Lung (tissue), 12 donors: ENCODE results near the gene HSBP1L1. TPM values are rescaled to one million over a fixed set of nuclear protein-coding genes. Genes with fewer than 3 reads are reported as not detected.

ENCODE experiments used
- ATAC-seq: fragments of 200-7000 bp; cut with Tn5 transposase; one replicate; pipeline ENCODE4 v1.9.1; 2020; ENCODE audit warnings: moderate number of reproducible peaks; ENCODE audit not compliant: insufficient read depth, low FRiP score
- DNase-seq, 3 donors: peaks; one replicate each; pipeline ENCODE4 v3.0.0-alpha.2; 2013 to 2017
- H3K27ac ChIP-seq, 2 donors: one replicate each; pipeline ENCODE4 v1.5.1; 2013; ENCODE audit warnings: mild to moderate bottlenecking in 2 of 2, moderate library complexity in 2 of 2, control low read depth in 1 of 2, inconsistent platforms in 1 of 2, low read depth in 1 of 2, low read length in 1 of 2
- H3K27me3 ChIP-seq, 3 donors: one replicate each; pipeline ENCODE4 v1.5.1; 2013; ENCODE audit warnings: low read length in 2 of 3; ENCODE audit not compliant: control insufficient read depth in 3 of 3, insufficient read depth in 3 of 3
- H3K36me3 ChIP-seq, 4 donors: one replicate each; pipeline ENCODE4 v1.5.1; 2013; ENCODE audit warnings: low read length in 4 of 4, mild to moderate bottlenecking in 1 of 4, moderate library complexity in 1 of 4; ENCODE audit not compliant: control insufficient read depth in 4 of 4, insufficient read depth in 4 of 4
- H3K4me1 ChIP-seq, 5 donors: one replicate each; pipeline ENCODE4 v1.5.1; 2013; ENCODE audit warnings: low read length in 5 of 5, mild to moderate bottlenecking in 2 of 5, moderate library complexity in 1 of 5; ENCODE audit not compliant: control insufficient read depth in 5 of 5, insufficient read depth in 5 of 5
- H3K4me3 ChIP-seq: one replicate; pipeline ENCODE4 v1.5.1; 2013; ENCODE audit warnings: mild to moderate bottlenecking, control low read depth, moderate library complexity
- H3K9ac ChIP-seq, 2 donors: one replicate each; pipeline ENCODE4 v1.5.1; 2013; ENCODE audit warnings: low read length in 2 of 2, control low read depth in 1 of 2; ENCODE audit not compliant: insufficient read depth in 1 of 2
- H3K9me3 ChIP-seq, 4 donors: one replicate each; pipeline ENCODE4 v1.5.1; 2013; ENCODE audit warnings: low read length in 3 of 4, mild to moderate bottlenecking in 1 of 4, moderate library complexity in 1 of 4; ENCODE audit not compliant: control insufficient read depth in 4 of 4, insufficient read depth in 3 of 4
- WGBS, 2 donors: extraction: QIAGEN DNeasy Blood & Tissue Kit; methylation state at CpG; one replicate each; pipeline ENCODE4 v1.1.7; 2013; 5-methylcytosine and 5-hydroxymethylcytosine counted together
- polyA plus RNA-seq, 2 donors: library from polyadenylated mRNA; stranded (reverse); fragments of 200-250 nt; gene quantifications; one replicate each; pipeline ENCODE4 v1.2.1, GENCODE V29; 2013
- total RNA-seq, 2 donors: library from RNA; depleted of rRNA in 1 of 2; stranded (reverse); fragments of >200 nt in 1 of 2; gene quantifications; one replicate each; pipeline ENCODE4 v1.2.1, GENCODE V29; 2014 to 2021
- TF ChIP-seq, protein P1 (sequence below): IDR thresholded peaks from 2 replicates; pipeline ENCODE4 v1.5.1; 2012; ENCODE audit warnings: mild to moderate bottlenecking; ENCODE audit errors: control extremely low read depth, extremely low read depth
- donor health status: control.
- donor health status: control.
- donor health status: Bipolar disorder and iron deficiency.
- donor health status: healthy.
- donor health status: DM: yes; HTN: yes; CAD: no.

Gene HSBP1L1
- total and polyA plus RNA-seq, 4 donors = 23.2 to 80.9 (median 34.3) TPM

DNA sequence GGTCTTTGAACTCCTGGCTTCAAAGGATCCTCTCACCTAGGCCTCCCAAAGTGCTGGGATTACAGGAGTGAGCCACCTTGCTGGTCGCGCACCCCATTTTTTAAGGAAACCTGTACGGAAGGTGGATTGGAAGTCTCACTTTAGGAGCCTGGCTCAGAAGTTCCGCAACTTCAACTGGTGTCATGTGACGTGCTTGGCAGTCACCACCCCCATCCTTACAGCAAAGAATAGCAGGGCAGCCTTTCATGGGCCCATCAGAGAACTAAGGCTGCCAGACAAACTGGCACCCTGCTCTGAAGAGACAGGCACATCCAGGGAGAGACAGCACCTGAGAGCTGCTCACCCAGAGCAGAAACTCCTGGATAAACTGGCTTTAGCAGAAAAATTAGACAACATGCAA, 9.7 kb upstream of the HSBP1L1 start:
- ATAC-seq = no peak
- TF ChIP-seq, protein P1, sequence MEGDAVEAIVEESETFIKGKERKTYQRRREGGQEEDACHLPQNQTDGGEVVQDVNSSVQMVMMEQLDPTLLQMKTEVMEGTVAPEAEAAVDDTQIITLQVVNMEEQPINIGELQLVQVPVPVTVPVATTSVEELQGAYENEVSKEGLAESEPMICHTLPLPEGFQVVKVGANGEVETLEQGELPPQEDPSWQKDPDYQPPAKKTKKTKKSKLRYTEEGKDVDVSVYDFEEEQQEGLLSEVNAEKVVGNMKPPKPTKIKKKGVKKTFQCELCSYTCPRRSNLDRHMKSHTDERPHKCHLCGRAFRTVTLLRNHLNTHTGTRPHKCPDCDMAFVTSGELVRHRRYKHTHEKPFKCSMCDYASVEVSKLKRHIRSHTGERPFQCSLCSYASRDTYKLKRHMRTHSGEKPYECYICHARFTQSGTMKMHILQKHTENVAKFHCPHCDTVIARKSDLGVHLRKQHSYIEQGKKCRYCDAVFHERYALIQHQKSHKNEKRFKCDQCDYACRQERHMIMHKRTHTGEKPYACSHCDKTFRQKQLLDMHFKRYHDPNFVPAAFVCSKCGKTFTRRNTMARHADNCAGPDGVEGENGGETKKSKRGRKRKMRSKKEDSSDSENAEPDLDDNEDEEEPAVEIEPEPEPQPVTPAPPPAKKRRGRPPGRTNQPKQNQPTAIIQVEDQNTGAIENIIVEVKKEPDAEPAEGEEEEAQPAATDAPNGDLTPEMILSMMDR = no peak
- no peaks in the 10 kb centered on the region for H3K36me3 ChIP-seq
- peak overlapping the region in 1 of 2 donors; percentile 43 for H3K27ac ChIP-seq
- peaks cover 4 to 13% (median 9%) of the 10 kb centered on the region in 5 donors for H3K4me1 ChIP-seq
- H3K27me3 ChIP-seq = no peaks in the 10 kb centered on the region
- H3K9me3 ChIP-seq = no peaks in the 10 kb centered on the region
- WGBS, 2 donors = 61 to 62% methylated on average over 5 of the region's 5 CpGs
- H3K4me3 ChIP-seq = no peak overlapping the region
- no peak overlapping the region for H3K9ac ChIP-seq
- DNase-seq = peak in 1 of 3 donors; percentile 43

- no peak overlapping the region for H3K4me3 ChIP-seq
- H3K9me3 ChIP-seq = no peaks in the 10 kb centered on the region
- DNase-seq = no peak
- 89 to 91% methylated on average over 12 of the region's 12 CpGs for WGBS, 2 donors
- no peaks in the 10 kb centered on the region for H3K27me3 ChIP-seq
- TF ChIP-seq, protein P1 = no peak
- H3K36me3 ChIP-seq = no peaks in the 10 kb centered on the region
- peaks cover 0 to 13% (median 4%) of the 10 kb centered on the region in 5 donors for H3K4me1 ChIP-seq
- peak overlapping the region in 1 of 2 donors; percentile 49 for H3K27ac ChIP-seq
- no peak for ATAC-seq
- no peak overlapping the region for H3K9ac ChIP-seq
Measured at GRCh38 chr18:79955302-79956075, 9.0 kb upstream of the HSBP1L1 start.

GRCh38 chr18:79956276-79956675, 8.2 kb upstream of the HSBP1L1 start:
- TF ChIP-seq, protein P1 = no peak
- Histone ChIP-seq H3K27ac (no peak overlapping the region), H3K27me3 (no peaks in the 10 kb centered on the region), H3K4me3 (no peak overlapping the region), H3K9ac (no peak overlapping the region), H3K4me1 (peaks cover 0 to 13% (median 4%) of the 10 kb centered on the region in 5 donors), H3K36me3 (no peaks in the 10 kb centered on the region), H3K9me3 (no peaks in the 10 kb centered on the region)
- ATAC-seq (no peak), DNase-seq (no peak)
- 81 to 90% methylated on average over 2 of the region's 2 CpGs for whole genome bisulfite sequencing, 2 donors
